Hepatocyte (in vitro differentiated cells): ENCODE measurements around the gene REXO1. TPM values are rescaled to one million over a fixed set of nuclear protein-coding genes. Genes with fewer than 3 reads are reported as not detected.

Experiments
- DNase-seq: peaks from one replicate; pipeline ENCODE4 v3.0.0-alpha.2; 2016; ENCODE audit warnings: low spot score
- H2AFZ ChIP-seq: fragments of 200-600 bp; sonication (generic); 2 replicates; pipeline ENCODE4 v1.6.0; 2016; ENCODE audit warnings: antibody characterized with exemption, mild to moderate bottlenecking
- H3K27ac ChIP-seq: fragments of 200-600 bp; sonication (generic); 2 replicates; pipeline ENCODE4 v1.5.1; 2016; ENCODE audit warnings: mild to moderate bottlenecking
- H3K27me3 ChIP-seq: fragments of 200-600 bp; sonication (generic); 2 replicates; pipeline ENCODE4 v1.6.1; 2016
- H3K36me3 ChIP-seq: fragments of 200-600 bp; sonication (generic); replicated peaks from 2 replicates; pipeline ENCODE4 v1.5.1; 2016; ENCODE audit warnings: low read depth; ENCODE audit not compliant: insufficient read depth
- H3K4me1 ChIP-seq: fragments of 200-600 bp; sonication (generic); 2 replicates; pipeline ENCODE4 v1.5.1; 2016; ENCODE audit warnings: mild to moderate bottlenecking, moderate library complexity; ENCODE audit not compliant: insufficient read depth
- H3K4me2 ChIP-seq: fragments of 200-600 bp; sonication (generic); 2 replicates; pipeline ENCODE4 v1.6.0; 2016
- H3K4me3 ChIP-seq: fragments of 200-600 bp; sonication (generic); 2 replicates; pipeline ENCODE4 v1.5.1; 2016; ENCODE audit warnings: mild to moderate bottlenecking
- H3K79me2 ChIP-seq: fragments of 200-600 bp; sonication (generic); 2 replicates; pipeline ENCODE4 v1.6.0; 2017; ENCODE audit warnings: mild to moderate bottlenecking
- H3K9me2 ChIP-seq: fragments of 200-600 bp; sonication (generic); replicated peaks from 2 replicates; pipeline ENCODE4 v1.6.0; 2017; ENCODE audit warnings: mild to moderate bottlenecking; ENCODE audit not compliant: insufficient read depth
- H3K9me3 ChIP-seq: fragments of 200-600 bp; sonication (generic); 2 replicates; pipeline ENCODE4 v1.5.1; 2016; ENCODE audit warnings: low read depth, mild to moderate bottlenecking
- H4K20me1 ChIP-seq: fragments of 200-600 bp; sonication (generic); 2 replicates; pipeline ENCODE4 v1.6.0; 2016; ENCODE audit warnings: mild to moderate bottlenecking; ENCODE audit not compliant: insufficient read depth, poor library complexity, severe bottlenecking
- CTCF ChIP-seq: fragments of 200-600 bp; sonication (generic); IDR thresholded peaks from 2 replicates; pipeline ENCODE4 v1.5.1; 2016; ENCODE audit warnings: antibody characterized with exemption, mild to moderate bottlenecking; ENCODE audit not compliant: poor library complexity
- EZH2 ChIP-seq: fragments of 200-600 bp; sonication (generic); IDR thresholded peaks from 2 replicates; pipeline ENCODE4 v1.6.1; 2016; ENCODE audit warnings: antibody characterized with exemption, mild to moderate bottlenecking, borderline replicate concordance
- EZH2phosphoT487 ChIP-seq: fragments of 200-600 bp; sonication (generic); IDR thresholded peaks from one replicate; pipeline ENCODE4 v1.6.1; 2018; ENCODE audit warnings: antibody characterized with exemption, mild to moderate bottlenecking, low read depth, moderate library complexity; ENCODE audit not compliant: unreplicated experiment, severe bottlenecking
- WGBS: methylation state at CpG from one replicate; pipeline ENCODE4 v1.1.6; 2016; ENCODE audit warnings: low lambda C conversion rate; ENCODE audit errors: missing lambda C conversion rate; 5-methylcytosine and 5-hydroxymethylcytosine counted together
- polyA plus RNA-seq: library from polyadenylated mRNA; unstranded; fragments of >200 nt; fragmentation: Nextera tagmentation; extraction: Ambion mirVana; gene quantifications from 2 replicates; pipeline ENCODE4 v1.2.1, GENCODE V29; 2016
- total RNA-seq: library from RNA; depleted of rRNA; stranded (reverse); fragments of >200 nt; gene quantifications from 2 replicates; pipeline ENCODE4 v1.2.3, GENCODE V29; 2014

REXO1 gene
- total and polyA plus RNA-seq, 2 experiments from 2014 or later: 13.4 to 22.8 TPM

- Histone ChIP-seq H3K4me1 (peaks cover 5% of the 10 kb centered on the region), H3K4me3 (no peak overlapping the region), H2AFZ (no peak overlapping the region), H3K9me2 (no peaks in the 10 kb centered on the region), H3K27ac (no peak overlapping the region), H3K9me3 (no peaks in the 10 kb centered on the region), H3K27me3 (peaks cover 15% of the 10 kb centered on the region), H3K4me2 (no peak overlapping the region), H3K36me3 (no peaks in the 10 kb centered on the region), H3K79me2 (no peaks in the 10 kb centered on the region), H4K20me1 (no peaks in the 10 kb centered on the region)
- 85% methylated on average over 8 of the region's 8 CpGs for WGBS
- TF ChIP-seq CTCF (no peak), EZH2phosphoT487 (no peak), EZH2 (no peak)
- no peak for DNase-seq
Observed at GRCh38 chr19:1787116-1787515, 61.2 kb downstream of the REXO1 start.

- no peak overlapping the region for H3K4me3 ChIP-seq
- H3K27me3 ChIP-seq: peaks cover 15% of the 10 kb centered on the region
- H3K27ac ChIP-seq: no peak overlapping the region
- 94% methylated on average over 8 of the region's 8 CpGs for WGBS
- no peak for DNase-seq
- no peaks in the 10 kb centered on the region for H3K9me3 ChIP-seq
- no peaks in the 10 kb centered on the region for H3K79me2 ChIP-seq
- peaks cover 5% of the 10 kb centered on the region for H3K4me1 ChIP-seq
- no peak overlapping the region for H3K4me2 ChIP-seq
- TF ChIP-seq EZH2phosphoT487 (no peak), EZH2 (no peak), CTCF (no peak)
- no peaks in the 10 kb centered on the region for H4K20me1 ChIP-seq
- H2AFZ ChIP-seq: no peak overlapping the region
- no peaks in the 10 kb centered on the region for H3K36me3 ChIP-seq
- H3K9me2 ChIP-seq: no peaks in the 10 kb centered on the region
Observed at GRCh38 chr19:1786668-1787067, 61.6 kb downstream of the REXO1 start.

GRCh38 chr19:1785310-1785709, 63.0 kb downstream of the REXO1 start:
- peaks cover 22% of the 10 kb centered on the region for H3K27me3 ChIP-seq

More at GRCh38 chr19:1785310-1785709, 63.0 kb downstream of the REXO1 start:
- Histone ChIP-seq H4K20me1 (no peaks in the 10 kb centered on the region), H3K9me3 (no peaks in the 10 kb centered on the region), H2AFZ (no peak overlapping the region), H3K79me2 (no peaks in the 10 kb centered on the region), H3K36me3 (no peaks in the 10 kb centered on the region), H3K4me1 (peaks cover 5% of the 10 kb centered on the region), H3K4me3 (no peak overlapping the region), H3K27ac (no peak overlapping the region), H3K4me2 (no peak overlapping the region), H3K9me2 (no peaks in the 10 kb centered on the region)
- DNase-seq: no peak
- TF ChIP-seq CTCF: no peak
- no peak for TF ChIP-seq EZH2
- TF ChIP-seq EZH2phosphoT487: no peak
- WGBS: 95% methylated on average over 16 of the region's 19 CpGs
